SK-N-SH (cell line): Measurements from ENCODE around the gene TERC. TPM values are rescaled to one million over a fixed set of nuclear protein-coding genes. Genes with fewer than 3 reads are reported as not detected.
"Not testable (repeated sequence)": the region's sequence is repeated elsewhere in the genome, so short reads cannot be mapped to it uniquely, and the experiment has no call there.

Source experiments
- CTCF ChIA-PET: fragments of 300-600, 350-600 bp; formaldehyde crosslinking; extraction: SDS; loops from one replicate; lab custom pipeline; 2021; lab: Yijun Ruan, JAX
- POLR2A ChIA-PET: fragments of 350-600 bp; sonication (Branson Sonifier 250); formaldehyde crosslinking; extraction: SDS; loops from one replicate; lab custom pipeline; 2020; ENCODE audit warnings: antibody characterized with exemption, inconsistent platforms; lab: Yijun Ruan, JAX
- DNase-seq: peaks from one replicate; pipeline ENCODE4 v3.0.0; 2012
- H2AFZ ChIP-seq: fragments of 200-600 bp; sonication (generic); 2 replicates; pipeline ENCODE4 v1.8.1; 2016; ENCODE audit warnings: antibody characterized with exemption, mild to moderate bottlenecking, low read depth
- H3F3A ChIP-seq: fragments of 200-600 bp; sonication (generic); replicated peaks from 2 replicates; pipeline ENCODE3; 2016; ENCODE audit warnings: antibody characterized with exemption, mild to moderate bottlenecking; ENCODE audit not compliant: insufficient read depth
- H3K27ac ChIP-seq, 2 experiments: fragments of 200-500 bp in 1 of 2; fragments of 200-600 bp in 1 of 2; sonication (Bioruptor generic) in 1 of 2; sonication (generic), shearing (Covaris generic) in 1 of 2; 2 replicates each; pipeline versions ENCODE4 v1.5.1 to v1.6.1; 2014 to 2016; ENCODE audit warnings: low read depth in 2 of 2, inconsistent platforms in 1 of 2, low read length in 1 of 2, mild to moderate bottlenecking in 1 of 2, mixed read lengths in 1 of 2
- H3K27me3 ChIP-seq: fragments of 200-600 bp; sonication (generic), shearing (Covaris generic); 2 replicates; pipeline ENCODE4 v1.6.1; 2016; ENCODE audit warnings: mixed run types; ENCODE audit not compliant: insufficient read depth
- H3K36me3 ChIP-seq, 2 experiments: fragments of 200-500 bp in 1 of 2; fragments of 200-600 bp in 1 of 2; sonication (Bioruptor generic) in 1 of 2; sonication (generic) in 1 of 2; replicated peaks in 1 of 2; 2 replicates each; pipeline versions ENCODE3 to v1.5.1; 2014 to 2016; ENCODE audit warnings: low read length in 1 of 2, mild to moderate bottlenecking in 1 of 2; ENCODE audit not compliant: insufficient read depth in 2 of 2, control insufficient read depth in 1 of 2
- H3K4me1 ChIP-seq, 2 experiments: fragments of 200-500 bp in 1 of 2; fragments of 200-600 bp in 1 of 2; sonication (Bioruptor generic) in 1 of 2; sonication (generic), shearing (Covaris generic) in 1 of 2; 2 replicates each; pipeline versions ENCODE4 v1.5.1 to v1.6.1; 2014 to 2016; ENCODE audit warnings: low read depth in 1 of 2, low read length in 1 of 2, mixed run types in 1 of 2; ENCODE audit not compliant: insufficient read depth in 2 of 2, control insufficient read depth in 1 of 2
- H3K4me2 ChIP-seq: fragments of 200-600 bp; sonication (generic), shearing (Covaris generic); 2 replicates; pipeline ENCODE4 v1.6.1; 2017; ENCODE audit warnings: mixed run types
- H3K4me3 ChIP-seq, 2 experiments: fragments of 200-500 bp in 1 of 2; fragments of 200-600 bp in 1 of 2; sonication (Bioruptor generic) in 1 of 2; sonication (generic), shearing (Covaris generic) in 1 of 2; 2 replicates each; pipeline versions ENCODE4 v1.5.1 to v1.8.1; 2014 to 2016; ENCODE audit warnings: low read depth in 2 of 2, inconsistent platforms in 1 of 2, low read length in 1 of 2, mild to moderate bottlenecking in 1 of 2, mixed read lengths in 1 of 2, moderate library complexity in 1 of 2
- H3K79me2 ChIP-seq: fragments of 200-600 bp; sonication (generic); 2 replicates; pipeline ENCODE4 v1.8.1; 2017; ENCODE audit warnings: mild to moderate bottlenecking; ENCODE audit not compliant: insufficient read depth
- H3K9ac ChIP-seq: fragments of 200-600 bp; sonication (generic); 2 replicates; pipeline ENCODE4 v1.6.1; 2017; ENCODE audit warnings: mixed run types
- H3K9me2 ChIP-seq: fragments of 200-600 bp; sonication (generic); 2 replicates; pipeline ENCODE4 v1.6.1; 2017; ENCODE audit warnings: mixed run types
- H3K9me3 ChIP-seq: fragments of 200-600 bp; sonication (generic); 2 replicates; pipeline ENCODE4 v1.6.1; 2017; ENCODE audit warnings: mixed run types, mild to moderate bottlenecking, moderate library complexity
- H4K20me1 ChIP-seq: fragments of 200-600 bp; sonication (generic); 2 replicates; pipeline ENCODE4 v1.6.1; 2017; ENCODE audit warnings: mild to moderate bottlenecking, mixed run types; ENCODE audit not compliant: insufficient read depth
- CTCF ChIP-seq: fragments of 200-600 bp; sonication (generic); IDR thresholded peaks from 2 replicates; pipeline ENCODE4 v1.6.1; 2017; ENCODE audit warnings: antibody characterized with exemption, mild to moderate bottlenecking, moderate library complexity
- EP300 ChIP-seq, 2 experiments: IDR thresholded peaks; 2 replicates each; pipeline versions ENCODE4 v1.4.0 to v1.6.1; 2012; ENCODE audit warnings: borderline replicate concordance in 1 of 2, low read depth in 1 of 2, low read length in 1 of 2
- GABPA ChIP-seq: IDR thresholded peaks from 2 replicates; pipeline ENCODE4 v1.4.0; 2012; ENCODE audit warnings: low read depth, mild to moderate bottlenecking
- GATA2 ChIP-seq: sonication (generic); formaldehyde crosslinking; IDR thresholded peaks from 2 replicates; pipeline ENCODE4 v1.5.0; 2020; ENCODE audit warnings: mild to moderate bottlenecking, missing genetic modification reagents
- IRF3 ChIP-seq: fragments of 150-350 bp; IDR thresholded peaks from 2 replicates; pipeline ENCODE4 v1.6.1; 2016; ENCODE audit warnings: mild to moderate bottlenecking, low read depth, low read length
- NFIC ChIP-seq: IDR thresholded peaks from 2 replicates; pipeline ENCODE4 v1.4.0; 2012; ENCODE audit warnings: borderline replicate concordance
- POLR2AphosphoS5 ChIP-seq: IDR thresholded peaks from 2 replicates; pipeline ENCODE4 v1.6.1; 2012; ENCODE audit warnings: low read depth, low read length
- RAD21 ChIP-seq: IDR thresholded peaks from 2 replicates; pipeline ENCODE4 v1.6.1; 2012; ENCODE audit warnings: mild to moderate bottlenecking, low read length
- RCOR1 ChIP-seq: fragments of 150-350 bp; IDR thresholded peaks from 2 replicates; pipeline ENCODE4 v1.6.1; 2017; ENCODE audit warnings: antibody characterized with exemption, low read length
- RFX5 ChIP-seq: IDR thresholded peaks from 2 replicates; pipeline ENCODE4 v1.6.1; 2012; ENCODE audit warnings: mild to moderate bottlenecking, improper control_type of control experiment, low read length
- SMC3 ChIP-seq: IDR thresholded peaks from 2 replicates; pipeline ENCODE4 v1.6.1; 2012; ENCODE audit warnings: low read depth, low read length, improper control_type of control experiment
- ZBTB33 ChIP-seq: IDR thresholded peaks from 2 replicates; pipeline ENCODE4 v1.4.0; 2012; ENCODE audit warnings: low read depth, borderline replicate concordance
- WGBS: methylation state at CpG from one replicate; pipeline ENCODE4 v1.1.6; 2017; ENCODE audit warnings: low lambda C conversion rate; 5-methylcytosine and 5-hydroxymethylcytosine counted together
- polyA plus RNA-seq, 3 experiments: library from polyadenylated mRNA; depleted of rRNA; stranded (reverse); fragments of >200 nt; gene quantifications; 2 replicates each; pipeline ENCODE4 v1.2.3, GENCODE V29; 2012

TERC gene
- polyA plus RNA-seq, 1 of the 3 experiments (the other 2 are of a cell fraction) = 0.64 TPM

- POLR2A ChIA-PET = no interaction called here
- Histone ChIP-seq H3K9me2 (no peaks in the 10 kb centered on the region), H3F3A (no peaks in the 10 kb centered on the region), H3K27me3 (peaks cover 5% of the 10 kb centered on the region; the same call in 1 of the 2 replicates), H3K27ac (no peak overlapping the region), H4K20me1 (no peaks in the 10 kb centered on the region)
- TF ChIP-seq CTCF (peak; percentile 55), RAD21 (peak; percentile 66), SMC3 (0 out of 2 replicates have a peak, but pooled peaks have one; percentile 12), RCOR1 (no peak)
- TF ChIP-seq, all 33 proteins: peak for 3
- DNase-seq = no peak
- no peaks in the 10 kb centered on the region for H3K36me3 ChIP-seq
- H3K79me2 ChIP-seq = no peaks in the 10 kb centered on the region
- H3K9ac ChIP-seq = no peak overlapping the region
- no peaks in the 10 kb centered on the region for H3K9me3 ChIP-seq
- CTCF ChIA-PET = interaction anchor here (0.8 to 2.7 kb wide), 12 partner anchors 10 to 879 kb away, joined by 3 to 13 read pairs (median 4); partner anchors contain the start of gene MYNN
- no peak overlapping the region for H2AFZ ChIP-seq
- H3K4me3 ChIP-seq = no peak overlapping the region
- no peak overlapping the region for H3K4me2 ChIP-seq
- H3K4me1 ChIP-seq = no peaks in the 10 kb centered on the region
- 60% methylated on average over 1 of the region's 1 CpG for WGBS
These were observed 20.4 kb downstream of the TERC start for GRCh38 chr3:169744366-169745054.

GRCh38 chr3:169739067-169739466 lies 25.8 kb downstream of the TERC start:
- TF ChIP-seq POLR2AphosphoS5 (no peak), EP300 (IDR thresholded peaks at IDR 0.05; ENCODE audit: borderline replicate concordance in 1 of 2, low read depth in 1 of 2, low read length in 1 of 2) (no peak), GABPA (no peak), RCOR1 (no peak), GATA2 (CRISPR knock-in tag) (no peak), NFIC (no peak), IRF3 (no peak), RFX5 (no peak), CTCF (no peak), ZBTB33 (no peak)
- ChIA-PET CTCF (interaction anchor here (1.1 to 1.6 kb wide), 2 partner anchors 15 to 590 kb away, joined by 3 to 5 read pairs; no protein-coding TSS in a partner anchor), POLR2A (no interaction called here)
- Histone ChIP-seq H3K4me1 (no peaks in the 10 kb centered on the region), H3K4me3 (no peak overlapping the region), H3K9ac (no peak overlapping the region), H2AFZ (no peak overlapping the region), H3K27ac (no peak overlapping the region), H3K9me2 (no peaks in the 10 kb centered on the region), H3K9me3 (peaks cover 8% of the 10 kb centered on the region; the same call in 1 of the 2 replicates), H3K27me3 (no peaks in the 10 kb centered on the region), H3K79me2 (no peaks in the 10 kb centered on the region), H3K4me2 (no peak overlapping the region), H3F3A (no peaks in the 10 kb centered on the region), H3K36me3 (no peaks in the 10 kb centered on the region), H4K20me1 (no peaks in the 10 kb centered on the region)
- WGBS = 12% methylated on average over 2 of the region's 2 CpGs
- DNase-seq = no peak

- CTCF ChIA-PET = interaction anchor here (2.8 kb wide), 1 partner anchor 13 kb away, joined by 5 read pairs; no protein-coding TSS in a partner anchor
- H2AFZ ChIP-seq, H3K4me2 ChIP-seq, H3K36me3 ChIP-seq, H3K27me3 ChIP-seq, POLR2A ChIA-PET, H3K9me3 ChIP-seq, H3K9ac ChIP-seq, H3K9me2 ChIP-seq, H3F3A ChIP-seq, H4K20me1 ChIP-seq, H3K4me1 ChIP-seq, DNase-seq, H3K79me2 ChIP-seq, H3K27ac ChIP-seq, H3K4me3 ChIP-seq: not testable (repeated sequence)
These were observed 33.0 kb downstream of the TERC start for GRCh38 chr3:169731857-169732256.
